K562 (cell line): ENCODE results near the gene TMEM243. TPM values are rescaled to one million over a fixed set of nuclear protein-coding genes. Genes with fewer than 3 reads are reported as not detected.

ENCODE experiments used
- ELF1 ChIP-seq: fragments of 200-800 bp; sonication (Bioruptor generic); IDR thresholded peaks from 2 replicates; pipeline ENCODE4 v1.6.1; 2016; ENCODE audit warnings: missing genetic modification characterization, missing compliant biosample characterization
- ESRRA ChIP-seq: fragments of 450-650 bp; IDR thresholded peaks from 2 replicates; pipeline ENCODE4 v1.6.1; 2014; ENCODE audit warnings: low read depth, mild to moderate bottlenecking, moderate library complexity, borderline replicate concordance
- FOXA1 ChIP-seq: fragments of 450-650 bp; IDR thresholded peaks from 2 replicates; pipeline ENCODE4 v1.6.1; 2016; ENCODE audit warnings: mild to moderate bottlenecking, borderline replicate concordance
- MLX ChIP-seq, 2 experiments: fragments of 450-650 bp in 1 of 2; sonication (generic) in 1 of 2; formaldehyde crosslinking; conservative IDR thresholded peaks; 2 replicates each; pipeline versions ENCODE4 v1.4.0 to v1.8.1; 2020 to 2022; ENCODE audit warnings: mild to moderate bottlenecking in 1 of 2, missing genetic modification reagents in 1 of 2
- MTA2 ChIP-seq: fragments of 450-650 bp; IDR thresholded peaks from 2 replicates; pipeline ENCODE4 v1.6.1; 2016; ENCODE audit warnings: low read depth
- PRDM10 ChIP-seq: fragments of 450-650 bp; IDR thresholded peaks from 2 replicates; pipeline ENCODE4 v1.6.1; 2018; ENCODE audit not compliant: partially characterized antibody
- SMAD1 ChIP-seq: fragments of 150-350 bp; IDR thresholded peaks from 2 replicates; pipeline ENCODE4 v1.6.1; 2014; ENCODE audit warnings: low read length, low read depth; ENCODE audit not compliant: partially characterized antibody
- XRCC3 ChIP-seq: fragments of 450-650 bp; IDR thresholded peaks from 2 replicates; pipeline ENCODE4 v1.6.1; 2017; ENCODE audit warnings: mild to moderate bottlenecking, moderate library complexity
- ZFX ChIP-seq: sonication (generic); formaldehyde crosslinking; IDR thresholded peaks from 2 replicates; pipeline ENCODE4 v1.8.0; 2022; ENCODE audit warnings: mild to moderate bottlenecking, missing genetic modification reagents, moderate library complexity
- ZNF282 ChIP-seq: sonication (generic); formaldehyde crosslinking; IDR thresholded peaks from 2 replicates; pipeline ENCODE4 v1.8.1; 2023; ENCODE audit warnings: missing genetic modification reagents
- polyA plus RNA-seq, 8 experiments: library from polyadenylated mRNA; depleted of rRNA in 4 of 8; stranded (reverse) in 5 of 8; unstranded in 3 of 8; fragments of >200 nt; fragmentation: Nextera tagmentation in 2 of 8; fragmentation: Illumina TruSeq in 1 of 8; extraction: Ambion mirVana in 2 of 8; extraction: Trizol in 1 of 8; gene quantifications; 2 replicates each; pipeline versions ENCODE4 v1.2.1 to v1.2.3, GENCODE V29; 2011 to 2014; ENCODE audit warnings: inconsistent platforms in 1 of 8, missing spikeins in 1 of 8
- total RNA-seq, 7 experiments: library from RNA; depleted of rRNA in 6 of 7; stranded (reverse); fragments of >200 nt in 6 of 7; fragmentation: Illumina TruSeq in 2 of 7; extraction: Trizol in 2 of 7; gene quantifications; 2 replicates each; pipeline versions ENCODE4 v1.2.1 to v1.2.3, GENCODE V29; 2011 to 2021; ENCODE audit warnings: low replicate concordance in 1 of 7
- TF ChIP-seq, protein P1 (sequence below): fragments of 250-450 bp; sonication (Bioruptor Pico); IDR thresholded peaks from 2 replicates; pipeline ENCODE4 v1.4.0; 2020
- TF ChIP-seq, protein P2 (sequence below), 3 experiments: IDR thresholded peaks in 2 of 3; conservative IDR thresholded peaks in 1 of 3; 2 replicates each; pipeline ENCODE4 v1.5.1; 2011 to 2012; ENCODE audit warnings: low read length in 3 of 3, mild to moderate bottlenecking in 3 of 3, control low read depth in 2 of 3, improper control_type of control experiment in 1 of 3, inconsistent platforms in 1 of 3, low read depth in 1 of 3, mixed read lengths in 1 of 3, moderate library complexity in 1 of 3; ENCODE audit not compliant: insufficient read depth in 2 of 3

The TMEM243 gene
- total and polyA plus RNA-seq, 9 of the 15 experiments (the other 6 are each of a cell fraction or from before 2014, with no cell fraction given): 3.9 to 8.6 (median 6.1) TPM

DNA sequence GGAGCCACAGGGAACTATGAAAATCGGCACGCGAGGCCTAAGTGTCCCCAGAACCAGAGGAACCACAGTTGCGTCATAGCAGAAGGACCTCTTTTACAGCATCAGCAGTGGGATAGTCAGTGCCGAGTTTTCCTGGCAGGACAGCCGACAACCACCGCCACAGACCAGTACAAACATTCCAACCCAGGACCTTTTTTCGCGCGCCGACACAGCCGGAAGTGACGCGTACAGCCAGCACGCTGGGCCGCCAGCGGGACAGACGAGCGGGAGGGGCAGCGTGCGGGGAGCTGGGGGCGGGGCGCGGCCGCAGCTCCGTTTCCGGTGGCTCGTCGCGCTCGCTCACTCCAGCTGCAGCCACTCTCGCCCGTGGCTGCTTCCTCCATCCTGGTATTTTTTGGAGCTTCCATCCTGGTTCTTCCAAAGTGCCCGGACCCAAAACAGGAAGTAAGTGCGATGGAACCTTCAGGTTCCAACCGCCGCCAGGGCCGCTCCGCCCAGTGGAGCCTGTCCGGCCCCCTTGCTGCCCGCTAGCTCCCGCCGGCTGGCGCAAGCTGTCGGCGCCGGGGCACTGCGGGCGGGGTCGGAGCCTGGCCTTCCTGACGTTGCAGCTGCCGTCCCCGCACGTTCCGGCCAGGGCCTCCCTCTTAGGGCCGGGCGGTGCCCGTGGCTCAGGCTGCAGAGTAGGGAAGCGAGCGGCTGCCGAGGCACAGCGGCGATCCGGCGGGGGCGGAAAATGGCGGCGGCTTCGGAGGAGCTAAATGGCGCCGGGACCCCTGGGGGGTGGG, 67.2 kb downstream of the TMEM243 start, which contains the start of gene DMTF1 (continued):
- TF ChIP-seq ELF1 (tag) (peak; percentile 98), ZNF282 (CRISPR knock-in tag) (no peak), ESRRA (peak; percentile 51; the same call in 1 of the 2 replicates), XRCC3 (no peak), PRDM10 (no peak), MLX (CRISPR knock-in tag; conservative IDR thresholded peaks at IDR 0.05) (0 out of 4 replicates have a peak, but pooled peaks of 1 of the 2 experiments have one; percentile 41), SMAD1 (peak; percentile 85), ZFX (peak; percentile 91), FOXA1 (no peak), MTA2 (no peak)
- TF ChIP-seq, protein P1, sequence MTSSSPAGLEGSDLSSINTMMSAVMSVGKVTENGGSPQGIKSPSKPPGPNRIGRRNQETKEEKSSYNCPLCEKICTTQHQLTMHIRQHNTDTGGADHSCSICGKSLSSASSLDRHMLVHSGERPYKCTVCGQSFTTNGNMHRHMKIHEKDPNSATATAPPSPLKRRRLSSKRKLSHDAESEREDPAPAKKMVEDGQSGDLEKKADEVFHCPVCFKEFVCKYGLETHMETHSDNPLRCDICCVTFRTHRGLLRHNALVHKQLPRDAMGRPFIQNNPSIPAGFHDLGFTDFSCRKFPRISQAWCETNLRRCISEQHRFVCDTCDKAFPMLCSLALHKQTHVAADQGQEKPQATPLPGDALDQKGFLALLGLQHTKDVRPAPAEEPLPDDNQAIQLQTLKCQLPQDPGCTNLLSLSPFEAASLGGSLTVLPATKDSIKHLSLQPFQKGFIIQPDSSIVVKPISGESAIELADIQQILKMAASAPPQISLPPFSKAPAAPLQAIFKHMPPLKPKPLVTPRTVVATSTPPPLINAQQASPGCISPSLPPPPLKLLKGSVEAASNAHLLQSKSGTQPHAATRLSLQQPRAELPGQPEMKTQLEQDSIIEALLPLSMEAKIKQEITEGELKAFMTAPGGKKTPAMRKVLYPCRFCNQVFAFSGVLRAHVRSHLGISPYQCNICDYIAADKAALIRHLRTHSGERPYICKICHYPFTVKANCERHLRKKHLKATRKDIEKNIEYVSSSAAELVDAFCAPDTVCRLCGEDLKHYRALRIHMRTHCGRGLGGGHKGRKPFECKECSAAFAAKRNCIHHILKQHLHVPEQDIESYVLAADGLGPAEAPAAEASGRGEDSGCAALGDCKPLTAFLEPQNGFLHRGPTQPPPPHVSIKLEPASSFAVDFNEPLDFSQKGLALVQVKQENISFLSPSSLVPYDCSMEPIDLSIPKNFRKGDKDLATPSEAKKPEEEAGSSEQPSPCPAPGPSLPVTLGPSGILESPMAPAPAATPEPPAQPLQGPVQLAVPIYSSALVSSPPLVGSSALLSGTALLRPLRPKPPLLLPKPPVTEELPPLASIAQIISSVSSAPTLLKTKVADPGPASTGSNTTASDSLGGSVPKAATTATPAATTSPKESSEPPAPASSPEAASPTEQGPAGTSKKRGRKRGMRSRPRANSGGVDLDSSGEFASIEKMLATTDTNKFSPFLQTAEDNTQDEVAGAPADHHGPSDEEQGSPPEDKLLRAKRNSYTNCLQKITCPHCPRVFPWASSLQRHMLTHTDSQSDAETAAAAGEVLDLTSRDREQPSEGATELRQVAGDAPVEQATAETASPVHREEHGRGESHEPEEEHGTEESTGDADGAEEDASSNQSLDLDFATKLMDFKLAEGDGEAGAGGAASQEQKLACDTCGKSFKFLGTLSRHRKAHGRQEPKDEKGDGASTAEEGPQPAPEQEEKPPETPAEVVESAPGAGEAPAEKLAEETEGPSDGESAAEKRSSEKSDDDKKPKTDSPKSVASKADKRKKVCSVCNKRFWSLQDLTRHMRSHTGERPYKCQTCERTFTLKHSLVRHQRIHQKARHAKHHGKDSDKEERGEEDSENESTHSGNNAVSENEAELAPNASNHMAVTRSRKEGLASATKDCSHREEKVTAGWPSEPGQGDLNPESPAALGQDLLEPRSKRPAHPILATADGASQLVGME: peak; percentile 90
- TF ChIP-seq, protein P2, sequence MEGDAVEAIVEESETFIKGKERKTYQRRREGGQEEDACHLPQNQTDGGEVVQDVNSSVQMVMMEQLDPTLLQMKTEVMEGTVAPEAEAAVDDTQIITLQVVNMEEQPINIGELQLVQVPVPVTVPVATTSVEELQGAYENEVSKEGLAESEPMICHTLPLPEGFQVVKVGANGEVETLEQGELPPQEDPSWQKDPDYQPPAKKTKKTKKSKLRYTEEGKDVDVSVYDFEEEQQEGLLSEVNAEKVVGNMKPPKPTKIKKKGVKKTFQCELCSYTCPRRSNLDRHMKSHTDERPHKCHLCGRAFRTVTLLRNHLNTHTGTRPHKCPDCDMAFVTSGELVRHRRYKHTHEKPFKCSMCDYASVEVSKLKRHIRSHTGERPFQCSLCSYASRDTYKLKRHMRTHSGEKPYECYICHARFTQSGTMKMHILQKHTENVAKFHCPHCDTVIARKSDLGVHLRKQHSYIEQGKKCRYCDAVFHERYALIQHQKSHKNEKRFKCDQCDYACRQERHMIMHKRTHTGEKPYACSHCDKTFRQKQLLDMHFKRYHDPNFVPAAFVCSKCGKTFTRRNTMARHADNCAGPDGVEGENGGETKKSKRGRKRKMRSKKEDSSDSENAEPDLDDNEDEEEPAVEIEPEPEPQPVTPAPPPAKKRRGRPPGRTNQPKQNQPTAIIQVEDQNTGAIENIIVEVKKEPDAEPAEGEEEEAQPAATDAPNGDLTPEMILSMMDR (IDR thresholded peaks at IDR 0.05 in 2 of 3, conservative IDR thresholded peaks at IDR 0.05 in 1 of 3; ENCODE audit: insufficient read depth in 2 of 3, low read depth in 1 of 3, low read length in 3 of 3): 0 out of 6 replicates have a peak, but pooled peaks of 2 of the 3 experiments have one; percentile 0 to 14
